HepG2 (cell line): ENCODE measurements around the gene KLRD1.

Experiments
- ARNT ChIP-seq: fragments of 450-650 bp; IDR thresholded peaks from 2 replicates; pipeline ENCODE4 v1.6.1; 2017
- CBX5 ChIP-seq: sonication (generic); formaldehyde crosslinking; IDR thresholded peaks from 2 replicates; pipeline ENCODE4 v1.4.0; 2020; ENCODE audit warnings: missing genetic modification reagents, borderline replicate concordance
- CREB1 ChIP-seq, 2 experiments: fragments of 450-650 bp in 1 of 2; IDR thresholded peaks; 2 replicates each; pipeline ENCODE4 v1.6.1; 2016 to 2017; ENCODE audit warnings: control low read depth in 1 of 2, mild to moderate bottlenecking in 1 of 2, missing compliant biosample characterization in 1 of 2, missing genetic modification characterization in 1 of 2
- FOXK2 ChIP-seq: fragments of 450-650 bp; IDR thresholded peaks from 2 replicates; pipeline ENCODE4 v1.6.1; 2016
- SOX13 ChIP-seq, 3 experiments: fragments of 450-650 bp in 1 of 3; sonication (generic) in 1 of 3; formaldehyde crosslinking in 1 of 3; IDR thresholded peaks in 2 of 3; conservative IDR thresholded peaks in 1 of 3; 2 replicates each; pipeline versions ENCODE4 v1.5.0 to v1.6.1; 2016 to 2020; ENCODE audit warnings: antibody characterized with exemption in 1 of 3, mild to moderate bottlenecking in 1 of 3, missing compliant biosample characterization in 1 of 3, missing genetic modification reagents in 1 of 3, moderate library complexity in 1 of 3
- SRSF9 ChIP-seq: fragments of 200-400 bp; formaldehyde crosslinking; IDR thresholded peaks from 2 replicates; pipeline ENCODE4 v1.6.1; 2018; ENCODE audit warnings: borderline replicate concordance, mild to moderate bottlenecking, low read depth, low read length; ENCODE audit not compliant: insufficient read depth, poor library complexity, severe bottlenecking
- ZEB1 ChIP-seq: IDR thresholded peaks from 2 replicates; pipeline ENCODE4 v1.6.1; 2012; ENCODE audit warnings: mild to moderate bottlenecking, low read depth, inconsistent platforms; ENCODE audit not compliant: insufficient replicate concordance
- ZKSCAN5 ChIP-seq: sonication (generic); formaldehyde crosslinking; IDR thresholded peaks from 2 replicates; pipeline ENCODE4 v1.5.1; 2020; ENCODE audit warnings: mild to moderate bottlenecking, missing genetic modification reagents
- ZNF354B ChIP-seq: sonication (generic); formaldehyde crosslinking; IDR thresholded peaks from 2 replicates; pipeline ENCODE4 v1.8.0; 2022; ENCODE audit warnings: mild to moderate bottlenecking, missing genetic modification reagents
- ZSCAN29 ChIP-seq: sonication (generic); formaldehyde crosslinking; conservative IDR thresholded peaks from 2 replicates; pipeline ENCODE4 v1.4.0; 2020; ENCODE audit warnings: mild to moderate bottlenecking, missing genetic modification reagents
- TF ChIP-seq, protein P1 (sequence below): sonication (generic); formaldehyde crosslinking; IDR thresholded peaks from 2 replicates; pipeline ENCODE4 v1.5.0; 2020; ENCODE audit warnings: mild to moderate bottlenecking, missing genetic modification reagents, moderate library complexity
- TF ChIP-seq, protein P2 (sequence below): sonication (generic); formaldehyde crosslinking; IDR thresholded peaks from 2 replicates; pipeline ENCODE4 v1.4.0; 2020; ENCODE audit warnings: mild to moderate bottlenecking, missing genetic modification reagents
- TF ChIP-seq, protein P3 (sequence below): sonication (generic); formaldehyde crosslinking; conservative IDR thresholded peaks from 2 replicates; pipeline ENCODE4 v1.8.0; 2022; ENCODE audit warnings: missing genetic modification reagents
- TF ChIP-seq, protein P4 (sequence below): IDR thresholded peaks from 2 replicates; pipeline ENCODE4 v1.6.1; 2016; ENCODE audit warnings: mild to moderate bottlenecking

DNA sequence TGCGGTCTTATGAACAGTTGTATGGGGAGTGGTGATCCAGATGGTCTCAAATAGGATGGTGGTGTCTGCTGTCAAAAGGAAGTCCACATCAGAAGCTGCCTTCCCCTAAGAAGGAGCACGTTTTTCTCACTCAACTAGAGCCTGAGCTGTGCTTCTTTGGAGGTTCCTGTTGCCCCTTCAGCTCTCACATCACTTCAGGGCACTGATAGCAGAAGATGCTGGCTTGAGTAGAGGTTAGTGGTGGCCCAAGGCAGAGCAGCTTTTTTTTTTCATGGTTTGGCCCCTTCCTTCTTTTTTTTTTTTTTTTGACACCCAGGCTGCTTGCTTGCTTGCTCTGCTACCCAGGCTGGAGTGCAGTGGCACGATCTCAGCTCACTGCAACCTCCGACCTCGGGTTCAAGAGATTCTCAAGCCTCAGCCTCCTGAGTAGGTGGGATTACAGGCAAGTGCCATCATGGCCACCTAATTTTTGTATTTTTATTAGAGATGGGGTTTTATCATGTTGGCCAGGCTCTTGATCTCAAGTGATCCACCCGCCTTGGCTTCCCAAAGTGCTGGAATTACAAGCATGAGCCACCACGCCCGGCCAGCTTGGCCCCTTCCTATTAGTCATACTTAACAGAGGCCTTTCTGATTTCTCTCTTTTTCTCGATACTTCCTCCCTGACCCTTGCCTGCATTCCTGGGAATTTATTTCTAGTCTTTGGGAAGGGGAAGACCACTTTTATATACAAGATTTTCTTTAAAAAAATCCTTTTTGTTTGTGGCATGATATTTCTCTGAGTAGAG is 31.6 kb downstream of the KLRD1 start:
- TF ChIP-seq ZNF354B (CRISPR knock-in tag) (no peak), FOXK2 (no peak), CBX5 (CRISPR knock-in tag) (no peak), ZKSCAN5 (CRISPR knock-in tag) (no peak), ZEB1 (no peak), SOX13 (IDR thresholded peaks at IDR 0.05) (no peak), SOX13 (CRISPR knock-in tag; conservative IDR thresholded peaks at IDR 0.05 in 1 of 2, IDR thresholded peaks at IDR 0.05 in 1 of 2) (no peak), SRSF9 (no peak), ARNT (no peak), CREB1 (IDR thresholded peaks at IDR 0.05) (no peak), CREB1 (CRISPR knock-in tag; IDR thresholded peaks at IDR 0.05) (no peak), ZSCAN29 (CRISPR knock-in tag) (no peak)
- TF ChIP-seq, protein P1, sequence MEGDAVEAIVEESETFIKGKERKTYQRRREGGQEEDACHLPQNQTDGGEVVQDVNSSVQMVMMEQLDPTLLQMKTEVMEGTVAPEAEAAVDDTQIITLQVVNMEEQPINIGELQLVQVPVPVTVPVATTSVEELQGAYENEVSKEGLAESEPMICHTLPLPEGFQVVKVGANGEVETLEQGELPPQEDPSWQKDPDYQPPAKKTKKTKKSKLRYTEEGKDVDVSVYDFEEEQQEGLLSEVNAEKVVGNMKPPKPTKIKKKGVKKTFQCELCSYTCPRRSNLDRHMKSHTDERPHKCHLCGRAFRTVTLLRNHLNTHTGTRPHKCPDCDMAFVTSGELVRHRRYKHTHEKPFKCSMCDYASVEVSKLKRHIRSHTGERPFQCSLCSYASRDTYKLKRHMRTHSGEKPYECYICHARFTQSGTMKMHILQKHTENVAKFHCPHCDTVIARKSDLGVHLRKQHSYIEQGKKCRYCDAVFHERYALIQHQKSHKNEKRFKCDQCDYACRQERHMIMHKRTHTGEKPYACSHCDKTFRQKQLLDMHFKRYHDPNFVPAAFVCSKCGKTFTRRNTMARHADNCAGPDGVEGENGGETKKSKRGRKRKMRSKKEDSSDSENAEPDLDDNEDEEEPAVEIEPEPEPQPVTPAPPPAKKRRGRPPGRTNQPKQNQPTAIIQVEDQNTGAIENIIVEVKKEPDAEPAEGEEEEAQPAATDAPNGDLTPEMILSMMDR (CRISPR knock-in tag): no peak
- TF ChIP-seq, protein P2, sequence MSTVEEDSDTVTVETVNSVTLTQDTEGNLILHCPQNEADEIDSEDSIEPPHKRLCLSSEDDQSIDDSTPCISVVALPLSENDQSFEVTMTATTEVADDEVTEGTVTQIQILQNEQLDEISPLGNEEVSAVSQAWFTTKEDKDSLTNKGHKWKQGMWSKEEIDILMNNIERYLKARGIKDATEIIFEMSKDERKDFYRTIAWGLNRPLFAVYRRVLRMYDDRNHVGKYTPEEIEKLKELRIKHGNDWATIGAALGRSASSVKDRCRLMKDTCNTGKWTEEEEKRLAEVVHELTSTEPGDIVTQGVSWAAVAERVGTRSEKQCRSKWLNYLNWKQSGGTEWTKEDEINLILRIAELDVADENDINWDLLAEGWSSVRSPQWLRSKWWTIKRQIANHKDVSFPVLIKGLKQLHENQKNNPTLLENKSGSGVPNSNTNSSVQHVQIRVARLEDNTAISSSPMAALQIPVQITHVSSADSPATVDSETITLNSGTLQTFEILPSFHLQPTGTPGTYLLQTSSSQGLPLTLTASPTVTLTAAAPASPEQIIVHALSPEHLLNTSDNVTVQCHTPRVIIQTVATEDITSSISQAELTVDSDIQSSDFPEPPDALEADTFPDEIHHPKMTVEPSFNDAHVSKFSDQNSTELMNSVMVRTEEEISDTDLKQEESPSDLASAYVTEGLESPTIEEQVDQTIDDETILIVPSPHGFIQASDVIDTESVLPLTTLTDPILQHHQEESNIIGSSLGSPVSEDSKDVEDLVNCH (CRISPR knock-in tag): no peak
- TF ChIP-seq, protein P3, sequence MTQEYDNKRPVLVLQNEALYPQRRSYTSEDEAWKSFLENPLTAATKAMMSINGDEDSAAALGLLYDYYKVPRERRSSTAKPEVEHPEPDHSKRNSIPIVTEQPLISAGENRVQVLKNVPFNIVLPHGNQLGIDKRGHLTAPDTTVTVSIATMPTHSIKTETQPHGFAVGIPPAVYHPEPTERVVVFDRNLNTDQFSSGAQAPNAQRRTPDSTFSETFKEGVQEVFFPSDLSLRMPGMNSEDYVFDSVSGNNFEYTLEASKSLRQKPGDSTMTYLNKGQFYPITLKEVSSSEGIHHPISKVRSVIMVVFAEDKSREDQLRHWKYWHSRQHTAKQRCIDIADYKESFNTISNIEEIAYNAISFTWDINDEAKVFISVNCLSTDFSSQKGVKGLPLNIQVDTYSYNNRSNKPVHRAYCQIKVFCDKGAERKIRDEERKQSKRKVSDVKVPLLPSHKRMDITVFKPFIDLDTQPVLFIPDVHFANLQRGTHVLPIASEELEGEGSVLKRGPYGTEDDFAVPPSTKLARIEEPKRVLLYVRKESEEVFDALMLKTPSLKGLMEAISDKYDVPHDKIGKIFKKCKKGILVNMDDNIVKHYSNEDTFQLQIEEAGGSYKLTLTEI (CRISPR knock-in tag): no peak
- TF ChIP-seq, protein P4, sequence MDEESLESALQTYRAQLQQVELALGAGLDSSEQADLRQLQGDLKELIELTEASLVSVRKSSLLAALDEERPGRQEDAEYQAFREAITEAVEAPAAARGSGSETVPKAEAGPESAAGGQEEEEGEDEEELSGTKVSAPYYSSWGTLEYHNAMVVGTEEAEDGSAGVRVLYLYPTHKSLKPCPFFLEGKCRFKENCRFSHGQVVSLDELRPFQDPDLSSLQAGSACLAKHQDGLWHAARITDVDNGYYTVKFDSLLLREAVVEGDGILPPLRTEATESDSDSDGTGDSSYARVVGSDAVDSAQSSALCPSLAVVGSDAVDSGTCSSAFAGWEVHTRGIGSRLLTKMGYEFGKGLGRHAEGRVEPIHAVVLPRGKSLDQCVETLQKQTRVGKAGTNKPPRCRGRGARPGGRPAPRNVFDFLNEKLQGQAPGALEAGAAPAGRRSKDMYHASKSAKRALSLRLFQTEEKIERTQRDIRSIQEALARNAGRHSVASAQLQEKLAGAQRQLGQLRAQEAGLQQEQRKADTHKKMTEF (CRISPR knock-in tag): no peak
